C4-2B (cell line): ENCODE data around the gene TMEM236.
A peak's percentile ranks its signal among the peaks of the same experiment; 100 is the strongest.

Experiments used
- H3K27ac ChIP-seq: fragments of 450-650 bp; 2 replicates; pipeline ENCODE4 v1.5.1; 2017
- CTCF ChIP-seq: fragments of 450-650 bp; conservative IDR thresholded peaks from 2 replicates; pipeline ENCODE4 v1.5.1; 2017; ENCODE audit warnings: mild to moderate bottlenecking
- ZFX ChIP-seq: fragments of 450-650 bp; IDR thresholded peaks from 2 replicates; pipeline ENCODE4 v1.6.1; 2017

Gene TMEM236

GRCh38 chr10:17789396-17789795, 37.4 kb downstream of the TMEM236 start:
- TF ChIP-seq ZFX (no peak), CTCF (no peak)
- no peak overlapping the region for H3K27ac ChIP-seq

DNA sequence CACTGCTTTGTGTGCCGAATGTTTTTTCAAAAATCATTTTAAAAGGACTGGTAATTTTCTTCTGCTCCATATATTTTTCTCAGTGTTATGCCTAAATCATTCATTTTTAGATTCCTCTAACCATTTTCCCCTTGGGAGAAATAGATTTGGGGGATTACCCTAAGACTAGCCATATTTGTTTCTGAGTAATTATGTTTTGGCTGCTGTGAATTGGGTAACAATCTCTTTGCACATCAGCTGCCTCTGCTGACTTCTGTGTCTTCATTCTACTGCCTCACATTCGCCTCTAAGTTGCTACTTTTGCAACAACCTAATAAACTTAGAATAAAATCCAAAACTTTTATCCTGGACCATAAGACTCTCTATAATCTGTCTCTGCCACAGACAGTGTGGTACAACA, 38.6 kb downstream of the TMEM236 start:
- no peak for TF ChIP-seq CTCF
- no peak for TF ChIP-seq ZFX
- no peak overlapping the region for H3K27ac ChIP-seq

DNA sequence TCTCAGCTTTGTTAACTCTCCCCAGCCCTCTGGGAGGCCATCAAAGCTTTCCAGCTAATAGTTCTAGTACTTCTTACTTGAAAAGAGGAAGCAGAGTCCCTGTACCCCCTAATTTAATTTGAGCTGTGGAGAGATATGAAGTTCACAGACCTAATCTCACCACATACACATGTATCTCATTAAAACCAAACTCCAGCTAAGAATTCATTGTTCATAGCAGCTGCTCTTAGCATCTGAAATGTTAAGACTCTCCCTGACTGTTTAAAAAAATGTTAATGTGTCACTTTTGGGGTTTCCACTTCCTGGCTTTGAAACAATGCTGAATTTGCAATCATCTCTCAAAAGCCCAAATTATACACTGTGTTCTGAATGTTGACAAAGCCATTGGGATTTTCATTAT, 41.0 kb downstream of the TMEM236 start:
- TF ChIP-seq ZFX = no peak
- no peak for TF ChIP-seq CTCF

GRCh38 chr10:17793823-17794644, 42.0 kb downstream of the TMEM236 start:
- peak overlapping the region; percentile 12; the same call in 1 of the 2 replicates for H3K27ac ChIP-seq
- TF ChIP-seq ZFX (no peak), CTCF (no peak)

More for the DNA sequence above, 41.0 kb downstream of the TMEM236 start:
- no peak overlapping the region for H3K27ac ChIP-seq

DNA sequence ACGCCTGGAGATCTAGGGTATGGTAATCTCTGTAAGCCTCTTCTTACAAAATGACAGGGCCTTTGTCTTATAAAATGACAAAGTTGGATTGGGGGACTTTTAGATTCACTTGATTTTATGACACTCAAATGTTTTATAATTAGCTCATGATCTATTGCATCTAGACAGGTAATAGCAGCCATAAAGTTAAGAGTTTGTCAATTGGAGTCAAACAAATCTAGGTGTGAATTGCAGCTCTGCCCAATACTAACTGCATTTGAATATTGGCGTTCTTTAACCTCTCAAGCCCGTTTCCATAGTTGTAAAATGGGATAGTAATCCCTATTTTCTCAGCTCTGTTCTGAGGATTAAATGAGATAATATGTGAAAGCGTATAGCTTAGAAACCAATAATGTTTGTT, 43.1 kb downstream of the TMEM236 start:
- no peak for TF ChIP-seq CTCF
- no peak for TF ChIP-seq ZFX

GRCh38 chr10:17795813-17796594, 44.0 kb downstream of the TMEM236 start:
- no peak overlapping the region for H3K27ac ChIP-seq
- TF ChIP-seq ZFX (no peak), CTCF (no peak)

More for the DNA sequence above, 43.1 kb downstream of the TMEM236 start:
- H3K27ac ChIP-seq = no peak overlapping the region

DNA sequence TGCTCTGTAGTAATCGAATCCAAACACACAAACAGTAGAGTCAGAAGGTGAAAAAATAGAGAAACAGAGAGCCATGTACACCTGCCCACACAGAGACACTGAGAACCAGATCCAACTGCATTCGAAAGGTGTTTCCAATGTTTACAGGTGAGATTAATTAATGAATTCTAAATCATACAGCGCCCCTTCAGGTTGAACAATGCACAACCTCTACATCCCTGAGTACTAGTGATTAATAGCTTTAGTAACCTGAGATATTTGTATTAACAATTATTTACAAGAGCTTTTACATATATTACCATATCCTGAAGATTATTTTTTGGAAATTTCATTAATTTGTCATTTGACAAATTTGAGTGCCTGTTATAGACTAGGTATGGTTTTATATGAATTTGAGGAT, 49.5 kb downstream of the TMEM236 start:
- TF ChIP-seq ZFX = no peak
- TF ChIP-seq CTCF = peak; percentile 54
- H3K27ac ChIP-seq = no peak overlapping the region
